HG02943 (cell line): ENCODE data around the gene MINDY3.
"Not testable (repeated sequence)": the region's sequence is repeated elsewhere in the genome, so short reads cannot be mapped to it uniquely, and the experiment has no call there.

Experiments
- ATAC-seq: cut with Tn5 transposase; IDR thresholded peaks from one replicate; pipeline ENCODE4 v1.9.1; 2021; ENCODE audit warnings: mild to moderate bottlenecking, low read depth, moderate library complexity; ENCODE audit not compliant: unreplicated experiment

MINDY3 gene

GRCh38 chr10:15859906-15860691, at the start of gene MINDY3:
MINDY3 (minus strand) TSS chr10:15860507; CDS start chr10:15860299, 208 bp downstream.
- peak; percentile 94 for ATAC-seq

GRCh38 chr10:15901889-15902288, 41.6 kb upstream of the MINDY3 start:
- ATAC-seq, result no peak

- no peak for ATAC-seq
Observed at GRCh38 chr10:15898046-15898445, 37.7 kb upstream of the MINDY3 start.

- no peak for ATAC-seq
Observed at GRCh38 chr10:15897287-15897686, 37.0 kb upstream of the MINDY3 start.

- no peak for ATAC-seq
Observed at GRCh38 chr10:15896654-15897053, 36.3 kb upstream of the MINDY3 start.

GRCh38 chr10:15884447-15884846, 24.1 kb upstream of the MINDY3 start:
- no peak for ATAC-seq

GRCh38 chr10:15881542-15881941, 21.2 kb upstream of the MINDY3 start:
- ATAC-seq, result no peak

- ATAC-seq, result no peak
Observed at GRCh38 chr10:15879663-15880062, 19.4 kb upstream of the MINDY3 start.

- no peak for ATAC-seq
Observed at GRCh38 chr10:15879058-15879457, 18.8 kb upstream of the MINDY3 start.

- ATAC-seq, result no peak
Observed at GRCh38 chr10:15877836-15878576, 17.7 kb upstream of the MINDY3 start.

- ATAC-seq, result not testable (repeated sequence)
Observed at GRCh38 chr10:15876274-15876673, 16.0 kb upstream of the MINDY3 start.

- not testable (repeated sequence) for ATAC-seq
Observed at GRCh38 chr10:15872645-15873044, 12.3 kb upstream of the MINDY3 start.

- ATAC-seq, result no peak
Observed at GRCh38 chr10:15871823-15872222, 11.5 kb upstream of the MINDY3 start.

GRCh38 chr10:15869935-15870334, 9.6 kb upstream of the MINDY3 start:
- ATAC-seq, result no peak

GRCh38 chr10:15868006-15868405, 7.7 kb upstream of the MINDY3 start:
- ATAC-seq, result no peak

- ATAC-seq, result no peak
Observed at GRCh38 chr10:15865304-15865703, 5.0 kb upstream of the MINDY3 start.

GRCh38 chr10:15864419-15864818, 4.1 kb upstream of the MINDY3 start:
- ATAC-seq, result no peak

- ATAC-seq, result no peak
Observed at GRCh38 chr10:15863733-15864132, 3.4 kb upstream of the MINDY3 start.

GRCh38 chr10:15863323-15863722, 3.0 kb upstream of the MINDY3 start:
- ATAC-seq, result no peak

GRCh38 chr10:15860692-15861201, 440 bp upstream of the MINDY3 start:
- ATAC-seq, result no peak

GRCh38 chr10:15859509-15859905, 800 bp downstream of the MINDY3 start:
- peak; percentile 58 for ATAC-seq

- no peak for ATAC-seq
Observed at GRCh38 chr10:15858861-15859281, 1.4 kb downstream of the MINDY3 start.
